Measurements from ENCODE around the gene KSR2.

KSR2 gene

DNA sequence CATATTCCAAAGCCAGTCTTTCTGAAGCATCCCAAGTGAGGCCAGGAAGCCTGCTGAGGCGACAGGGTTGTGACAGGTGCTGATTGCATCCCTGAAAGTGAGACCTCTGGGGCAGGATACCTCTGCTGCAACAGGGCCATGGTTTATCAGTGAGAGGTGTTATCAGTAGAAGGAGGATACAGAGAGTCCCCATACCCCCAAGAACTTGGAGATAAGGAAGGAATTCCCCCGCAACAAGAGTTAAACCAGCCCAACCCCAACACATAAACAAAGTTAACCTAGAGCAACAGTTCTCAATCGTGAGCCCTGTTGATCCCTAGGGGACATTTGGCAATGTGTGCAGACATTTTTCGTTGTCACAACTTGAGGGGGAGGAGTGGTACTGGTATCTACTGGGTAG is 374.3 kb downstream of the KSR2 start:
- TF ChIP-seq, protein P1, sequence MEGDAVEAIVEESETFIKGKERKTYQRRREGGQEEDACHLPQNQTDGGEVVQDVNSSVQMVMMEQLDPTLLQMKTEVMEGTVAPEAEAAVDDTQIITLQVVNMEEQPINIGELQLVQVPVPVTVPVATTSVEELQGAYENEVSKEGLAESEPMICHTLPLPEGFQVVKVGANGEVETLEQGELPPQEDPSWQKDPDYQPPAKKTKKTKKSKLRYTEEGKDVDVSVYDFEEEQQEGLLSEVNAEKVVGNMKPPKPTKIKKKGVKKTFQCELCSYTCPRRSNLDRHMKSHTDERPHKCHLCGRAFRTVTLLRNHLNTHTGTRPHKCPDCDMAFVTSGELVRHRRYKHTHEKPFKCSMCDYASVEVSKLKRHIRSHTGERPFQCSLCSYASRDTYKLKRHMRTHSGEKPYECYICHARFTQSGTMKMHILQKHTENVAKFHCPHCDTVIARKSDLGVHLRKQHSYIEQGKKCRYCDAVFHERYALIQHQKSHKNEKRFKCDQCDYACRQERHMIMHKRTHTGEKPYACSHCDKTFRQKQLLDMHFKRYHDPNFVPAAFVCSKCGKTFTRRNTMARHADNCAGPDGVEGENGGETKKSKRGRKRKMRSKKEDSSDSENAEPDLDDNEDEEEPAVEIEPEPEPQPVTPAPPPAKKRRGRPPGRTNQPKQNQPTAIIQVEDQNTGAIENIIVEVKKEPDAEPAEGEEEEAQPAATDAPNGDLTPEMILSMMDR (IDR thresholded peaks at IDR 0.05; ENCODE audit: control insufficient read depth, insufficient read depth, low read depth, low read length, missing control alignments): no peak
- H3K4me3 ChIP-seq (ENCODE audit: control insufficient read depth, low read depth, low read length): no peak overlapping the region
- no peak for DNase-seq (ENCODE audit: low read depth)

DNA sequence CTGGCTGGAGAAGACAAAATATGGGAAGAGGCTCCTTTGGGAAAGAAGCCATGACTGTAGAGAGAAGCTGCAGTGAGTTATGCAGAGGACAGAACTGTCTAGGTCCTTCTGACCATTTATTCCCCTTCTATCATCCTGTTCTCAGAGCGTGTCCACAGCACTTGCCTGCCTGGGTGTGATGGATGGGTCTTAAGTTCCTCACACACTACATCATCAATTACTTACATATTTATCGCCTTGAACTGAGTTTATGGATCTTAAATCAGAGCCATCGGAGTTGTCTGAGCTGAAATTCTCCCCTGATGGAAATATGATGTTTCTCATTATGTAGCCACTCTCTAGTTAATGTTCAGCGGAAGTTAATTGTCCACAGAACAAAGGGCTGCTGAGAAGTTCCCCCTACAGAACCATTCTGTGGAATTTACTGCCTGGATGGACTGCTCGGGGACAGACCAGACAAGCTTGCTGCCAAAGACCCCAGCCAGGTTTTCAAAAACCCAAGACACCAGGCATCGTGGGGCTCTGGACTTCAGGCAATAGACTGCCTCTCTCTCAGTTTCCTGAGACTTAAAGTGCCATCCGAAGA is 374.9 kb downstream of the KSR2 start:
- no peak for DNase-seq (ENCODE audit: low read depth)
- TF ChIP-seq, protein P1 (IDR thresholded peaks at IDR 0.05; ENCODE audit: control insufficient read depth, insufficient read depth, low read depth, low read length, missing control alignments): no peak
- no peak overlapping the region for H3K4me3 ChIP-seq (ENCODE audit: control insufficient read depth, low read depth, low read length)

DNA sequence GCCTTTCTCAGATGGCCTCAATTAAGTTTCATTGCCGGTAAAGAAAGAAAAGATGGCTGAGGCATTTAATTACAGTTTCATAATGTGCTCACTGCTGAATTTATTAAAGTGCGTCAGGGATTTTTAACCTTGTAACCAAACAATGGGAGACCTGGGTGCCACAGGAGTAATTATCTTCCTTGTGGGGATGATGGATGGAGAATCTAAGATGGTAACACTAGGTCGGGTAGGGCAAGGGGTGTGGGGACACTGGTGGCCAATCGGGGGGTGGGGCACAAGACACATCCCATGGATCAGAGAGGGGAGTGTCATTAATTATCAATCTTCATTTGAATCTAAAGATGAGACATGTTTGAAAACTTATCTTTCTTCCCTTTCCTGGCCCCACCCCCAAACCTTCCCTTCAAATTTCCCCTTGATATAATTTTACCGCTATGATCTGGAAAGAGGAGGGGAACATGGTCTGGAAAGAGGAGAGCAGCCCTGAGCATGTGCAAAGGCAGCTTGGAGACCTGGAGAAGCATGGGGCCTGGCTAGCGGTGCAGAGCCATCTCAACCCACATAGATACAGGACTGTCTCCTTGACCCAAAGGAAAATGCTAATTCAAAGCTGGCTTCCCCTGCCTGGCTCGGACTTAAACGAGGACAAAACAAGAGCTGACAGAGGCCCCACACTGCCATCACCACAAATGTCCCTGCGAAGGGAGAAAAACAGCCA is 376.0 kb downstream of the KSR2 start:
- no peak for DNase-seq (ENCODE audit: low read depth)
- H3K4me3 ChIP-seq (ENCODE audit: control insufficient read depth, low read depth, low read length): no peak overlapping the region
- TF ChIP-seq, protein P1 (IDR thresholded peaks at IDR 0.05; ENCODE audit: control insufficient read depth, insufficient read depth, low read depth, low read length, missing control alignments): no peak

DNA sequence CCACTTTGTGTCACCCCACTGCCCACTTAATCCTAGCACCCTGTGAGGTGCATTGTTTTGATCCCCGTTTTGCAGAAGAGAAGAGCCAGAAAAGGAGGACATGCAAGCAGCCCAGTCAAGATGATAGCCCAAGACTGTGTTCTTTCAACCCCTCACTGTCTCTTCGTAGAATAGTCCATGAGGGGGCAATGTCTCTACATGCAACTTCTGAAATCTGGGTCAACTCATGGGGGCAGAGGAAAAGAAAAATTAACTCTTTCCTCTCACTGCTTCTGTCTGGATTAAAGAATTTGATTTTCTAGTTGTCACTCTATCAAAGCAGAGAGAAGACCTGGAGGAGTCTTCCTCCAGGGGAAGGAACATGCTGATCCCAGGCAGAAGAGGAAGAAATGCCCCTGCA is 377.8 kb downstream of the KSR2 start:
- DNase-seq (ENCODE audit: low read depth): no peak
- TF ChIP-seq, protein P1 (IDR thresholded peaks at IDR 0.05; ENCODE audit: control insufficient read depth, insufficient read depth, low read depth, low read length, missing control alignments): peak; percentile 20
- no peak overlapping the region for H3K4me3 ChIP-seq (ENCODE audit: control insufficient read depth, low read depth, low read length)

DNA sequence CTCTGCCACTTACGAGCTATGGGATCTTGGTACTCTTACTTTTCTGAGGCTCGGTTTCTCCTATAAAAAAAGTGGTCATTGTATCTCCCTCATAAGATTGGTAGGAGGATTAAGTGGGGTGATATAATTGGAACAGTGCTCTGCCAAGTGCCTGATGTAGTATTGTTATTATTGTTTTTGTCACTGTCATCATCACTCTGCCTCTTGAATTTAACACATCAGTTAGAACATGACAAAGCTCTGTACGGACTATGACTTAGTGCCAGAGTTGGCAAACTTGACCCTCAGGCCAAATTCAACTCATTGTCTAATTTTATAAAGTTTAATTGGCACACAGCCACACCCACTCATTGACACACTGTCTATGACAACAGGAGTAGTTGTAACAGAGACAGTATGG is 378.4 kb downstream of the KSR2 start:
- TF ChIP-seq, protein P1 (IDR thresholded peaks at IDR 0.05; ENCODE audit: control insufficient read depth, insufficient read depth, low read depth, low read length, missing control alignments): no peak
- DNase-seq (ENCODE audit: low read depth): no peak
- no peak overlapping the region for H3K4me3 ChIP-seq (ENCODE audit: control insufficient read depth, low read depth, low read length)

DNA sequence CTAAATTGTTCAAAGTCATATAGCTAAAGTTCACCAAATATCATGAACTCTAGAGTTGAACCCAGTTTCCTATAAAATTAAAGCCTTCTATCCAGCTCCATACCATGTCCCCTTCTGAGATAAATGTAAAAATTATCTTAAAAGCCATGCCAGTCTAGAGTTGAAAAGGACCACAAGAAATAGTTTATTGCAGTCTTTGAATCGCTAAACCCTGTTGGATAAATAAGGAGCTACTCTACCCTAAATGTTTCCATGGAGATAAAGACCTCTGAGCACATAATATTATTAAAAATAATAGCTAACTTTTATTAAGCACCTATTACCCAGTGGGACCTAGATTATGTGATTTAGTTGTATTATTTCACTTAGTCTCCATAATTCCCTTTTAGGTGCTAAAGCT is 379.8 kb downstream of the KSR2 start:
- no peak for DNase-seq (ENCODE audit: low read depth)
- H3K4me3 ChIP-seq (ENCODE audit: control insufficient read depth, low read depth, low read length): no peak overlapping the region
- TF ChIP-seq, protein P1 (IDR thresholded peaks at IDR 0.05; ENCODE audit: control insufficient read depth, insufficient read depth, low read depth, low read length, missing control alignments): no peak
